NCI-H1694 treated with DMSO at 0.1 percent for 48 hours (cell line): ENCODE data around the gene ZC3H13.

Source experiments
- DNase-seq: peaks from one replicate; lab custom pipeline; 2025; lab: John Stamatoyannopoulos, UW

Gene ZC3H13

DNA sequence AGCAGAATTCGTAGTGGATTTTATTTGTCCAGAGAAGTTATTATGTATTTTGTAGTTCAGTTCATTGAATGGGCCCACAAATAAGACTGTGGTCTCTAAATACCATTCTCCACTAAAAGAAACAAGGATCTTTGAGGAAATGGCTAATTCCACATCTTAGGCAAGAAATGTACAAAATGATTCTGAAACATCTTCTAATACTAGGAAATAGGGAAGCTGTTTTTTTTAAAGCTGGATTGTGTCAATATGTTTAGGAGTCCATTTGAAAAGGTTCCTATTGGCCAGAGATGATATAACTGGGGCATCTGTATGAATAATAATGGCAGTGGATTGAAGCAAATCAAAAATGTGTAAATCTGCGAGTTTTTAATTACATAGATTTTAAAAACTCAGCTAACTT is 112.5 kb downstream of the ZC3H13 start:
- DNase-seq = no peak

DNA sequence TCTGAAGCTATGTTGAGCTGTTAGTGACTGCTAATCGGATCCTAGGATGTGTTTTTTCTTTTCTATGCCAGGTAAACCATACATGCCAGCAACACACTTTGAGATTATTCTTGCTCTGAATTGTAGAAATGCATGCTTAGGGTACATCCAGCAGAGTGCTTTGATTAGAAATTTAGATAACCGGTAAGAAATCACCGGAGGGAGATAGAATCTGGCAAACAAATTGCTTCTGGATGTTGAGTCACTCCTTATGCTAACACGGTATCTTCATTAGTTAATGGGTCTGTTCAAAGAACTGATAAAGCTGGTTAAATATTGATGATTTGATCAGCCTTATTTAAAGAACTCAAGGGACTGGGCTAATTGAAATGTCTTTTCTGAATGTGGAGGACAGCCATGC is 115.9 kb downstream of the ZC3H13 start:
- no peak for DNase-seq

GRCh38 chr13:45934283-45934682 is 118.3 kb downstream of the ZC3H13 start:
- no peak for DNase-seq

DNA sequence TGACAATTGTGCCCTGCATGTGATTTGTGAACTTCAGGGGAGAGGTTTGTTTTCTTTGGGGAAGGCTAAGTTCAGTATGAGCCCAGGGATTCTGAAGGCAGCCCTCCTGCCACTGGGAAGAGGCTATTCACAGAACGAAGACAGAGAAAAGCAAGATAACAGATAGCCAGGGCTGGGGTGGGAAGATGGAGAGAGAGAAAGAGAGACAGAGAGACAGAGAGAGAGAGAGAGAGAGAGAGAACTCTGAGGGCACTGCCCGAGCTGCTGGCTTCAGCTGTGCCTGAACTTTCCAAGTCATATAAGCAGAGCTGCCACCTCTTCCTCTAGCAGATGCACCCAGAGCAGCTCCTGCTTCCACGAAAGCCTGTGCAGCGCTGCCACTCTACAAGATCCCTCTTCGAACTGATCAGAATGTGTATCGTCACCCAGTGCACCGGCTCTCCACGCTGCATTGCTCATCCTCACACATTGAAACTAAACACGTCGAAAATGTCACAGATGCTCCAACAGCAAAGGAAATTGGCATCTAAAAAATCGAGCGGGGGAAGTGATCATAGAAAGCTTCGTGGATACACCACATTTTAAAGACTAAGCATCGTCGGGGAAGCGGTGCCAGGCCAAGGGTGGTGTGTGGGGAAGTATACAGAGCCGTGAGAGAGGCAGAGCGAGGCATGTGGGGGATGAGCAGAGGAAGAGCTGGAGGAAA is 119.2 kb downstream of the ZC3H13 start:
- no peak for DNase-seq

GRCh38 chr13:45932676-45933075 is 119.9 kb downstream of the ZC3H13 start:
- DNase-seq = no peak

- no peak for DNase-seq
These were observed 120.4 kb downstream of the ZC3H13 start for GRCh38 chr13:45932172-45932571.

DNA sequence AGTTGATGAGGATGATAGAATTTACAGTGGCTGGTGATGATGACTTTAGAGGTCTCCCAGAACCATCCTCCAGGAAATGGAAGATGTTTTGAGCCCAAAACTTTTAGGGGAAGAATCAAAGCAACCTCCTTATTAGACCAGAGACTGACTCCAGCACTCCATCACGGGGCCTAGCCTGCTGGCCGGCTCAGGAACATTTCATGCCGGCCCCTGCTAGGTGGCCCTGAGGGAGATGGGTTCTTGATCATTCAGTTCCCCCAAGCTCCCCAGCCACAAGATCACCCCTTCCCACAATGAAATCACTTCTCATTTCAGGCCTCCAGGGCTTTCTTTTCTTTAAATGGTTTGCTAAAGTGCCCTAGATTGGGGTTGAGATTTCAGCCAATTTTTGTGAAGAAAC is 121.3 kb downstream of the ZC3H13 start:
- no peak for DNase-seq

- DNase-seq = no peak
These were observed 122.4 kb downstream of the ZC3H13 start for GRCh38 chr13:45930177-45930576.

- peak; percentile 69 for DNase-seq
These were observed 123.7 kb downstream of the ZC3H13 start for GRCh38 chr13:45928843-45929242.

GRCh38 chr13:45928176-45928575 is 124.4 kb downstream of the ZC3H13 start:
- no peak for DNase-seq

DNA sequence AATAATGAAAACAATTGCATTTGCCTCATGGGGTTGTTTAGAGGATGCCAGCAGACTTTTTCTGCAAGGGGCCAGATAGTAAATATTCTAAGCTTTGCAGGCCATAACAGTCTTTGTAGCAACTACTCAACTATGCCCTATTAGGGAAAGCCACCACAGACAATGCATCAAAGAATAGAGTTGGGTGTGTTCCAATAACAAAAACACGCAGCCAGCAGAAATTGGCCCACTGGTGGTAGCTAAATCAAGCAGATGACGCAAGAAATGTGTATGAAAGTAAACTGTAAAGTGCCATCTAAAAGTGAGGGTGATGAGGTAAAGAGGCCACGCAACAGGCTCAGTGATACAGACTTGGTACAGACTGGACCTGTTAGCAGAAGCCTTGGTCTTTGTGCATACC is 125.8 kb downstream of the ZC3H13 start:
- DNase-seq = no peak

DNA sequence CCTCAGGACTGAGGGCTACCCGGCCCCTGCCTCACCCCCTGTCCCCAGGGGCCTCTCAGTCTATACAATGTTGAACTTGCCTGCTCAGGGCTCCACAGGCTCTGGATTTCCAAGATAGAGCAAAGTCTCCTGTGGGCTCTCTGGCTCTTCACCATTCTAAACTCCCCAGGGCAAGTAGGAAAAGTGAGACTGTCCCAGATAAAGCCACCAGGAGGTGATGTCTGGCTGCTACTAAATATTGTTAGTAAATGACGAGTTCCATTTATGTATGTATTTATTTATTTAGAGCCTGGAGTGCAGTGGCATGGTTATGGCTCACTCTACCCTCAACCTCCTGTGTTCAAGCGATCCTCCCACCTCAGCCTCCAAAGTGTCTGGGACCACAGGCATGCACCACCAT is 127.4 kb downstream of the ZC3H13 start:
- no peak for DNase-seq

DNA sequence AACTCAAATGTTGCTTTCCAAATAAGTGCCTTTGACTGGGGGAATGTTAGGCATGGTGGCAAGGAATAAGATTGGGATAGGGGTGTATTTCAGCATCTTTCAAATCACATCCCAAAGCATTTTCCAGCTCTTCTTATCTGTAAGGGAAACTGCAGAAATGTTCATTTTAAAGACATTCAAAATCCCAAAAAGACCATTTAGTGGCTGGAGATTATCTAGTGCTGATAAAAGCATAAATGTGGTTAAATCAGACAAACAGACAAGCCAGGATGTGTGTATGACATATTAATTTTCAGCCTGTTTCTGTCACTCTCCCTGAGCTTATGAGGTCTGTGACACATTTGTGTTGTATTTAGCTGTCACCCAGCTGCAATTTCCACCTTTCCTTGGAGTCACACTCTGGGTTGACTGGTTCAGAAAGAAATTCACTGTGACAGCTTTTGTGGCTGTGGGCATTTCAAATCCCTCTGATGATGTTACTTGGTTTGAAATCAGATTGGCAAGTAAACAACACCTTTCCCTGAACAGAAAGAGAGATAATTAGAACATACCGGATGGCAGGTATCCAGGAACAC is 131.3 kb downstream of the ZC3H13 start:
- no peak for DNase-seq

- DNase-seq = no peak
These were observed 133.9 kb downstream of the ZC3H13 start for GRCh38 chr13:45918597-45918996.

DNA sequence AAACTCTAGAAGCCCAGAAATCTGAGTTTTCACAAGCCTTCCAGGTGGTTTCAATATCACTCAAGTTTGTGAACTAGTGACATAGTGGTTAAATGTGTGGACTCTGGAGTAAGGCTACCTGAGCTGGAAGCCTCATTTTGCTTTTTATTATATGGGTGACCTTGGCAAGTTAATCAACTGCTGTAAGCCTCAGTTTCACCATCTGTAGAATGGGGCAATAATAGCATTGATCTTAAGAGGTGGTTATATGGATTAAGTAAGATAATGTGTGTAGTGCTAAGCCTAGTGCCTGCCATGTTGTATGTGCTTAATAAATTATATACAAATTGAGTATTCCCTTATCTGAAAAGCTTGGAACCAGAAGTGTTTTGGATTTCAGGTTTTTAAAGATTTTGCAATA is 135.5 kb downstream of the ZC3H13 start:
- no peak for DNase-seq

DNA sequence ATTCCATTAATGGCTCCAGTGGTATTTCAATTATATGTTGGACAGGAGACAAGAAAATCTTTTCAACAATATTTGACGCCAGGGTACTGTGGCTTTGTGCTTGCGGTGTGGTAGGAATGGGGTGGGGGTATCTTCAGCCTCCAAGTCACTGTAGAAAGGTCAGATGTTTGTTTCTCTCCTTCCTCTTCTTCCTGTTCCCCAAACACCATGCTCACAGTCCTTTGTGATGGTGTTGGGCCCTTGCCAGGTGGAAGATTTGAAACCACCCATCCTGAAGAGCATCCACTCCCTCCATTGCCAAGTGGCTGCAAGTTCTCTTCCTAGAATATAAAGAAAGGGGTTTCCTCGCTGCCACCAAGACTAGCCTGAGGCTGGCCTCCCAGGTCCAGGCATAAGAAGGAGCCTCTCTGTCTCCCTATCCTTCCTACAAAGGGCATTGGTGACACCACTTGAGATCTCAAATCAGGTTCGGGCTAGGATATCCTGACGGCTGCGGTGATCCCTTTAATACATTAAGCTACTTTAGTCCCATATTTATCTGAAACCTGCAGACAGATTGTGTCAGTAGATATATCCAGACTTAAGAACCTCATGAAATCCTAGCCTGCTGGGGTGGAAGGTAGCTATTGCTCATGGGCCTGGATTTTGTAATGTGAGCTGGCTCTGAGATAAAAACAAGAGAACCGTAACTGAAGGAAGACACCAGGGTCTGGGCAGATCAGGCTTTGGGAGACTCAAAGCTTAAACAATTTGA is 136.7 kb downstream of the ZC3H13 start:
- no peak for DNase-seq

DNA sequence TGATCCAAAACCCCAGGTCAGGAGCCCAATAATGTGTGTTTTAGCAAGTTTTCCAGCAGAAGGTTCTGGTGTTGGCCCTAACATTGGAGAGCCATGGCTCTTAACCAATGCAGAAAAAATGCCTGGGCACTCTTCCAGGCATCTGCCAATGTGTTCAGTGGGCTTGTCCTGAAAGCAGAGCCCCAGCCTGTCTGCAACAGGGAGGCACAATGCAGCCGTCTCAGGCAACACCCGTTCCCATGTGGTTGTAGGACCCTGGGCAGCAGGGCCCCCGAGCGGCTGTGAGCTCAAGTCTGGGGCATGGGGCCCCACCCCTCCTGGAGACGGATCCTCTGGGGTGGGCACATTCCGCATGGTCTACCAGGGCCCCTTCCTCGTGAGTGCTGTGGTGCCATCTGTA is 142.9 kb downstream of the ZC3H13 start:
- peak; percentile 76 for DNase-seq

DNA sequence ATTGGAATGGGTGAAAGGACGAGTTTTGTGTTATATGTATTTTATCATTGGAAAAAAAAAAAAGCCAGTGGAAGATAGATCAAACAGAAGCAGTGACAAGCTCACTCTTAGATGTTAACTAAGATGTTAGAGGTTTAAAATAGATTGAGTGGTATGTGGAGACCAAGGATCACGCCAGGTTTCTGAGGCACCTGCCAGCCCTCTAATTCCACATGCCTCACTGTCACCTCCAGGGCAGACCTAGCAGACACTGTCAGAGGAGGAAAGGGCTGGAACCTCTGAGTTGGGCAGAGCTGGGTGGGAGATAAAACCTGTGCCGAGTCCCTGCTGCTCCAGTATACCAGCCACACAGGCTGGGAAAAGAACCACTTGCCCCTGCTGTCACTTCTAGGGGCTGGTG is 143.5 kb downstream of the ZC3H13 start:
- no peak for DNase-seq

- no peak for DNase-seq
These were observed 145.0 kb downstream of the ZC3H13 start for GRCh38 chr13:45907503-45907902.
